HepG2 (cell line): Measurements from ENCODE around the gene RPUSD2. TPM values are rescaled to one million over a fixed set of nuclear protein-coding genes. Genes with fewer than 3 reads are reported as not detected.

Experiments
- ATAC-seq: fragments of 200-7000 bp; cut with Tn5 transposase; 3 replicates; pipeline ENCODE4 v1.9.1; 2020; ENCODE audit warnings: mild to moderate bottlenecking, moderate library complexity
- BruUV-seq: library from RNA; stranded (reverse); fragments of 400-500 nt; replicated peaks from 2 replicates; lab custom pipeline; 2021; lab: Mats Ljungman, UMichigan
- CTCF ChIA-PET: fragments of 300-600 bp; formaldehyde crosslinking; extraction: SDS; loops from one replicate; lab custom pipeline; 2021; ENCODE audit warnings: low total read pairs, inconsistent platforms, low intra/inter-chr PET ratio; lab: Yijun Ruan, JAX
- POLR2A ChIA-PET: fragments of 350-600 bp; sonication (Branson Sonifier 250); formaldehyde crosslinking; loops from one replicate; lab custom pipeline; 2020; ENCODE audit warnings: antibody characterized with exemption, inconsistent platforms; lab: Yijun Ruan, JAX
- DNase-seq: peaks from one replicate; pipeline ENCODE4 v3.0.0-alpha.2; 2015; ENCODE audit warnings: low spot score
- FAIRE-seq: peaks from 3 replicates; lab custom pipeline; 2011; peaks lifted over from hg19 to GRCh38; lab: Jason Lieb, UNC
- H2AFZ ChIP-seq: one replicate; pipeline ENCODE4 v1.6.1; 2011; ENCODE audit warnings: low read length, inconsistent platforms
- H3K27ac ChIP-seq: fragments of 300-600 bp; 3 replicates; pipeline ENCODE4 v1.8.0; 2011; ENCODE audit warnings: mixed run types, mild to moderate bottlenecking, mixed read lengths, low read length, inconsistent platforms; ENCODE audit not compliant: insufficient read depth; ENCODE audit errors: extremely low read length
- H3K27me3 ChIP-seq, 2 experiments: fragments of 200-600 bp in 1 of 2; 2 replicates in 1 of 2; 3 replicates in 1 of 2; pipeline versions ENCODE4 v1.6.0 to v1.8.0; 2011; ENCODE audit warnings: low read length in 2 of 2, mild to moderate bottlenecking in 2 of 2, moderate library complexity in 2 of 2, inconsistent platforms in 1 of 2; ENCODE audit not compliant: insufficient read depth in 2 of 2, control insufficient read depth in 1 of 2
- H3K36me3 ChIP-seq, 2 experiments: fragments of 200-600 bp in 1 of 2; replicated peaks in 1 of 2; 2 replicates in 1 of 2; 3 replicates in 1 of 2; pipeline versions ENCODE4 v1.5.1 to v1.8.0; 2011; ENCODE audit warnings: low read length in 2 of 2, inconsistent platforms in 1 of 2; ENCODE audit not compliant: insufficient read depth in 2 of 2, control insufficient read depth in 1 of 2
- H3K4me1 ChIP-seq: 2 replicates; pipeline ENCODE4 v1.5.1; 2012; ENCODE audit warnings: low read length, inconsistent platforms; ENCODE audit not compliant: insufficient read depth
- H3K4me2 ChIP-seq: 2 replicates; pipeline ENCODE4 v1.6.0; 2011; ENCODE audit warnings: low read depth, low read length, inconsistent platforms
- H3K4me3 ChIP-seq, 3 experiments: fragments of 200-600 bp in 1 of 3; sonication (generic), shearing (Covaris generic) in 1 of 3; replicated peaks in 1 of 3; 2 replicates each; pipeline ENCODE4 v1.5.1; 2011 to 2016; ENCODE audit warnings: low read length in 3 of 3, inconsistent platforms in 2 of 3, low read depth in 2 of 3, mild to moderate bottlenecking in 2 of 3, control low read depth in 1 of 3, mixed read lengths in 1 of 3; ENCODE audit not compliant: insufficient read depth in 1 of 3
- H3K79me2 ChIP-seq: one replicate; pipeline ENCODE4 v1.6.1; 2011; ENCODE audit warnings: low read length, inconsistent platforms; ENCODE audit not compliant: insufficient read depth
- H3K9ac ChIP-seq: 2 replicates; pipeline ENCODE4 v1.6.0; 2011; ENCODE audit warnings: mild to moderate bottlenecking, low read depth, low read length, inconsistent platforms; ENCODE audit not compliant: insufficient read depth
- H3K9me3 ChIP-seq: 2 replicates; pipeline ENCODE4 v1.5.1; 2012; ENCODE audit warnings: mild to moderate bottlenecking, low read length
- H4K20me1 ChIP-seq: 2 replicates; pipeline ENCODE4 v1.6.0; 2011; ENCODE audit warnings: inconsistent platforms, mild to moderate bottlenecking, low read length, moderate library complexity; ENCODE audit not compliant: insufficient read depth
- TBL1XR1 ChIP-seq: fragments of 150-350 bp; IDR thresholded peaks from 2 replicates; pipeline ENCODE4 v1.6.1; 2014; ENCODE audit warnings: borderline replicate concordance, low read length; ENCODE audit not compliant: partially characterized antibody
- ZFY ChIP-seq: sonication (generic); formaldehyde crosslinking; IDR thresholded peaks from 2 replicates; pipeline ENCODE4 v1.4.0; 2020; ENCODE audit warnings: missing genetic modification reagents
- WGBS: methylation state at CpG from one replicate; pipeline ENCODE4 v1.1.6; 2017; ENCODE audit warnings: low lambda C conversion rate; 5-methylcytosine and 5-hydroxymethylcytosine counted together
- in situ Hi-C: cut with HindIII; loops from 2 replicates; pipeline ENCODE4 v1.10.0; 2017; ENCODE audit warnings: low pct_unique_long_range_greater_than_20kb; ENCODE audit not compliant: extremely low pct_ligation_motif_present
- intact Hi-C: fragments of 100-400 bp; cut with micrococcal nuclease; formaldehyde crosslinking; loops from one replicate; pipeline ENCODE4 v1.10.0; 2022; ENCODE audit not compliant: unreplicated experiment
- polyA plus RNA-seq, 8 experiments: library from polyadenylated mRNA; depleted of rRNA in 3 of 8; stranded (reverse) in 7 of 8; unstranded in 1 of 8; fragments of >200 nt; fragmentation: Illumina TruSeq in 4 of 8; extraction: Trizol in 4 of 8; gene quantifications; 2 replicates each; pipeline versions ENCODE4 v1.2.1 to v1.2.3, GENCODE V29; 2011 to 2016; ENCODE audit warnings: low read depth in 4 of 8, missing spikeins in 1 of 8, mixed read lengths in 1 of 8; ENCODE audit not compliant: insufficient read depth in 1 of 8
- total RNA-seq, 5 experiments: library from RNA; depleted of rRNA; stranded (reverse); fragments of >200 nt; fragmentation: Illumina TruSeq; extraction: Trizol; gene quantifications; 2 replicates each; pipeline ENCODE4 v1.2.3, GENCODE V29; 2016; ENCODE audit warnings: low read depth in 1 of 5
- TF ChIP-seq, protein P1 (sequence below): sonication (generic); formaldehyde crosslinking; IDR thresholded peaks from 2 replicates; pipeline ENCODE4 v1.4.0; 2020; ENCODE audit warnings: missing genetic modification reagents
- TF ChIP-seq, protein P2 (sequence below): sonication (generic); formaldehyde crosslinking; IDR thresholded peaks from 2 replicates; pipeline ENCODE4 v1.8.1; 2022; ENCODE audit warnings: low read depth, mild to moderate bottlenecking, missing genetic modification reagents

The RPUSD2 gene
- total and polyA plus RNA-seq, 2 of the 13 experiments (the other 11 are each of a cell fraction or from before 2014, with no cell fraction given) = 8.6 to 14.5 TPM

DNA sequence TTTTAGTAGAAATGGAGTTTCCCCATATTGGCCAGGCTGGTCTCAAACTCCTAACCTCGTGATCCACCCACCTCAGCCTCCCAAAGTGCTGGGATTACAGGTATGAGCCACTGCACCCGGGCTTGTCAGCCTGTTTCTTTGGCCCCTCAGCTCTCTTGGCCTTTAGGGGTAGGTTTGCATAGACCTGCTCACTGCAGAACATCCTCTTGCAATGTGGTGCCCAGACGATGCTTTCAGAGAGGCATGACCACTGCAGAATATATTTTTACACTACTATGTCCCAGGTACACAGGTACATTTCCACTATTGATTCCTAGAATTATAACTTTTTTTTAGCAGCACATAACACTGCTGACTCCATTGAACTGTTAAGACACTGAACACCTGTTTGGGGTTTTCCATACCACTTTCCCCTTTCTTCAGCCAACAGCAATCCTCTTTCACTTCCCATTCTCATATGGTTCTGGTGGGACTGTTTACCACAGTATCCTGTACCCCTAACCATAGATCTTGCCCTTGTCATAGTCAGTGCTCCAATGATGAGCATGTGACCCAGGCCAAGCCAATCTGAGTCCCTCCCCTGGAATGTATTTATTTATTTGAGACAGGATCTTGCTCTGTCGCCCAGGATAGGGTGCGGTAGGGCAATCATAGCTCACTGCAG, 25.3 kb upstream of the RPUSD2 start:
- no peak for DNase-seq
- Histone ChIP-seq H3K4me2 (no peak overlapping the region), H3K4me1 (no peaks in the 10 kb centered on the region), H3K36me3 (peaks cover 0 to 5% of the 10 kb centered on the region in 2 experiments; a peak in 1 of 5 replicates), H2AFZ (no peak overlapping the region), H3K4me3 (no peak overlapping the region), H3K9ac (no peak overlapping the region), H3K79me2 (no peaks in the 10 kb centered on the region), H3K27ac (no peak overlapping the region), H4K20me1 (no peaks in the 10 kb centered on the region), H3K27me3 (no peaks in the 10 kb centered on the region), H3K9me3 (no peaks in the 10 kb centered on the region)
- CTCF ChIA-PET = no interaction called here
- ATAC-seq = no peak
- intact Hi-C loops = no loop called here
- TF ChIP-seq ZFY = no peak
- TF ChIP-seq, protein P1, sequence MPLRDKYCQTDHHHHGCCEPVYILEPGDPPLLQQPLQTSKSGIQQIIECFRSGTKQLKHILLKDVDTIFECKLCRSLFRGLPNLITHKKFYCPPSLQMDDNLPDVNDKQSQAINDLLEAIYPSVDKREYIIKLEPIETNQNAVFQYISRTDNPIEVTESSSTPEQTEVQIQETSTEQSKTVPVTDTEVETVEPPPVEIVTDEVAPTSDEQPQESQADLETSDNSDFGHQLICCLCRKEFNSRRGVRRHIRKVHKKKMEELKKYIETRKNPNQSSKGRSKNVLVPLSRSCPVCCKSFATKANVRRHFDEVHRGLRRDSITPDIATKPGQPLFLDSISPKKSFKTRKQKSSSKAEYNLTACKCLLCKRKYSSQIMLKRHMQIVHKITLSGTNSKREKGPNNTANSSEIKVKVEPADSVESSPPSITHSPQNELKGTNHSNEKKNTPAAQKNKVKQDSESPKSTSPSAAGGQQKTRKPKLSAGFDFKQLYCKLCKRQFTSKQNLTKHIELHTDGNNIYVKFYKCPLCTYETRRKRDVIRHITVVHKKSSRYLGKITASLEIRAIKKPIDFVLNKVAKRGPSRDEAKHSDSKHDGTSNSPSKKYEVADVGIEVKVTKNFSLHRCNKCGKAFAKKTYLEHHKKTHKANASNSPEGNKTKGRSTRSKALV = no peak
- TF ChIP-seq, protein P2, sequence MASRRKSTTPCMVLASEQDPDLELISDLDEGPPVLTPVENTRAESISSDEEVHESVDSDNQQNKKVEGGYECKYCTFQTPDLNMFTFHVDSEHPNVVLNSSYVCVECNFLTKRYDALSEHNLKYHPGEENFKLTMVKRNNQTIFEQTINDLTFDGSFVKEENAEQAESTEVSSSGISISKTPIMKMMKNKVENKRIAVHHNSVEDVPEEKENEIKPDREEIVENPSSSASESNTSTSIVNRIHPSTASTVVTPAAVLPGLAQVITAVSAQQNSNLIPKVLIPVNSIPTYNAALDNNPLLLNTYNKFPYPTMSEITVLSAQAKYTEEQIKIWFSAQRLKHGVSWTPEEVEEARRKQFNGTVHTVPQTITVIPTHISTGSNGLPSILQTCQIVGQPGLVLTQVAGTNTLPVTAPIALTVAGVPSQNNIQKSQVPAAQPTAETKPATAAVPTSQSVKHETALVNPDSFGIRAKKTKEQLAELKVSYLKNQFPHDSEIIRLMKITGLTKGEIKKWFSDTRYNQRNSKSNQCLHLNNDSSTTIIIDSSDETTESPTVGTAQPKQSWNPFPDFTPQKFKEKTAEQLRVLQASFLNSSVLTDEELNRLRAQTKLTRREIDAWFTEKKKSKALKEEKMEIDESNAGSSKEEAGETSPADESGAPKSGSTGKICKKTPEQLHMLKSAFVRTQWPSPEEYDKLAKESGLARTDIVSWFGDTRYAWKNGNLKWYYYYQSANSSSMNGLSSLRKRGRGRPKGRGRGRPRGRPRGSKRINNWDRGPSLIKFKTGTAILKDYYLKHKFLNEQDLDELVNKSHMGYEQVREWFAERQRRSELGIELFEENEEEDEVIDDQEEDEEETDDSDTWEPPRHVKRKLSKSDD = no peak
- no peak for TF ChIP-seq TBL1XR1
- 73% methylated on average over 3 of the region's 5 CpGs for WGBS
- no TSS peak for BruUV-seq
- POLR2A ChIA-PET = no interaction called here
- FAIRE-seq = no peak
- in situ Hi-C loops = no loop called here
